Measurements from ENCODE around the gene CRISPLD2. TPM values are rescaled to one million over a fixed set of nuclear protein-coding genes. Genes with fewer than 3 reads are reported as not detected.

Gene CRISPLD2
- total RNA-seq, 2 experiments from 2014 or later = 0.16 TPM; not detected in 1

- POLR2A ChIA-PET = no interaction called here
- peaks cover 7% of the 10 kb centered on the region for H3K4me1 Mint-ChIP-seq (ENCODE audit: low read depth)
- H3K27ac Mint-ChIP-seq = no peak overlapping the region
- H3K4me3 Mint-ChIP-seq = no peak overlapping the region
- intact Hi-C loops (cut with micrococcal nuclease) = no loop called here
- no peak for ATAC-seq
- CTCF ChIA-PET = no interaction called here
- TF ChIP-seq, protein P1, sequence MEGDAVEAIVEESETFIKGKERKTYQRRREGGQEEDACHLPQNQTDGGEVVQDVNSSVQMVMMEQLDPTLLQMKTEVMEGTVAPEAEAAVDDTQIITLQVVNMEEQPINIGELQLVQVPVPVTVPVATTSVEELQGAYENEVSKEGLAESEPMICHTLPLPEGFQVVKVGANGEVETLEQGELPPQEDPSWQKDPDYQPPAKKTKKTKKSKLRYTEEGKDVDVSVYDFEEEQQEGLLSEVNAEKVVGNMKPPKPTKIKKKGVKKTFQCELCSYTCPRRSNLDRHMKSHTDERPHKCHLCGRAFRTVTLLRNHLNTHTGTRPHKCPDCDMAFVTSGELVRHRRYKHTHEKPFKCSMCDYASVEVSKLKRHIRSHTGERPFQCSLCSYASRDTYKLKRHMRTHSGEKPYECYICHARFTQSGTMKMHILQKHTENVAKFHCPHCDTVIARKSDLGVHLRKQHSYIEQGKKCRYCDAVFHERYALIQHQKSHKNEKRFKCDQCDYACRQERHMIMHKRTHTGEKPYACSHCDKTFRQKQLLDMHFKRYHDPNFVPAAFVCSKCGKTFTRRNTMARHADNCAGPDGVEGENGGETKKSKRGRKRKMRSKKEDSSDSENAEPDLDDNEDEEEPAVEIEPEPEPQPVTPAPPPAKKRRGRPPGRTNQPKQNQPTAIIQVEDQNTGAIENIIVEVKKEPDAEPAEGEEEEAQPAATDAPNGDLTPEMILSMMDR (IDR thresholded peaks at IDR 0.05) = no peak
- H3K36me3 Mint-ChIP-seq (ENCODE audit: low read depth) = no peaks in the 10 kb centered on the region
- peaks cover 16% of the 10 kb centered on the region for H3K27me3 Mint-ChIP-seq
- no peak for DNase-seq
- no peaks in the 10 kb centered on the region for H3K9me3 Mint-ChIP-seq
These were observed 25.0 kb downstream of the CRISPLD2 start for GRCh38 chr16:84844559-84845495.

GRCh38 chr16:84845496-84846002 lies 25.8 kb downstream of the CRISPLD2 start:
- no peaks in the 10 kb centered on the region for H3K9me3 Mint-ChIP-seq
- ATAC-seq = no peak
- ChIA-PET POLR2A (no interaction called here), CTCF (no interaction called here)
- H3K27ac Mint-ChIP-seq = no peak overlapping the region
- intact Hi-C loops (cut with micrococcal nuclease) = no loop called here
- no peak overlapping the region for H3K4me3 Mint-ChIP-seq
- no peak for DNase-seq
- peaks cover 7% of the 10 kb centered on the region for H3K4me1 Mint-ChIP-seq (ENCODE audit: low read depth)
- H3K27me3 Mint-ChIP-seq = peaks cover 16% of the 10 kb centered on the region
- TF ChIP-seq, protein P1 (IDR thresholded peaks at IDR 0.05) = no peak
- no peaks in the 10 kb centered on the region for H3K36me3 Mint-ChIP-seq (ENCODE audit: low read depth)

GRCh38 chr16:84847564-84848355 lies 28.0 kb downstream of the CRISPLD2 start:
- no peak for ATAC-seq
- Mint-ChIP-seq H3K36me3 (ENCODE audit: low read depth) (no peaks in the 10 kb centered on the region), H3K4me3 (no peak overlapping the region), H3K9me3 (no peaks in the 10 kb centered on the region), H3K4me1 (ENCODE audit: low read depth) (peaks cover 7% of the 10 kb centered on the region), H3K27ac (no peak overlapping the region), H3K27me3 (no peaks in the 10 kb centered on the region)
- POLR2A ChIA-PET = no interaction called here
- CTCF ChIA-PET = no interaction called here
- intact Hi-C loops (cut with micrococcal nuclease) = no loop called here
- TF ChIP-seq, protein P1 (IDR thresholded peaks at IDR 0.05) = no peak
- DNase-seq = no peak

- H3K27me3 Mint-ChIP-seq = no peaks in the 10 kb centered on the region
These were observed 29.3 kb downstream of the CRISPLD2 start for GRCh38 chr16:84848986-84849634.

More at GRCh38 chr16:84848986-84849634, 29.3 kb downstream of the CRISPLD2 start:
- DNase-seq (no peak), ATAC-seq (no peak)
- H3K27ac Mint-ChIP-seq = no peak overlapping the region
- intact Hi-C loops (cut with micrococcal nuclease) = no loop called here
- POLR2A ChIA-PET = interaction anchor here (0.6 to 0.7 kb wide), 2 partner anchors 41 to 369 kb away, joined by 3 to 5 read pairs; no protein-coding TSS in a partner anchor
- CTCF ChIA-PET = no interaction called here
- TF ChIP-seq, protein P1 (IDR thresholded peaks at IDR 0.05) = no peak
- H3K4me1 Mint-ChIP-seq (ENCODE audit: low read depth) = no peaks in the 10 kb centered on the region
- no peak overlapping the region for H3K4me3 Mint-ChIP-seq
- H3K36me3 Mint-ChIP-seq (ENCODE audit: low read depth) = no peaks in the 10 kb centered on the region
- H3K9me3 Mint-ChIP-seq = no peaks in the 10 kb centered on the region

Measured in activated CD8-positive, alpha-beta T cell treated with anti-CD3 and anti-CD28 coated beads for 36 hours (primary cell).